ENCODE measurements around the gene PHF11. TPM values are rescaled to one million over a fixed set of nuclear protein-coding genes. Genes with fewer than 3 reads are reported as not detected.

PHF11 gene
- polyA plus RNA-seq, 1 of the 3 experiments (the other 2 are of a cell fraction), result 3.0 TPM

GRCh38 chr13:49569993-49570689 lies 74.4 kb downstream of the PHF11 start:
- H3K79me2 ChIP-seq (ENCODE audit: insufficient read depth), result peaks cover 3% of the 10 kb centered on the region; the same call in 1 of the 2 replicates
- TF ChIP-seq FOXJ3 (CRISPR knock-in tag; IDR thresholded peaks at IDR 0.05), result no peak
- peak; percentile 12; the same call in 1 of the 2 replicates for TF ChIP-seq GATA2 (CRISPR knock-in tag; IDR thresholded peaks at IDR 0.05)
- no peak for TF ChIP-seq TCF12 (IDR thresholded peaks at IDR 0.05)
- 96% methylated on average over 1 of the region's 1 CpG for WGBS (ENCODE audit: low lambda C conversion rate)
- H3K9me2 ChIP-seq, result no peaks in the 10 kb centered on the region
- H3K4me1 ChIP-seq (ENCODE audit: control insufficient read depth in 1 of 2, insufficient read depth in 2 of 2, low read depth in 1 of 2, low read length in 1 of 2), result peaks cover 0 to 5% of the 10 kb centered on the region in 2 experiments; a peak in 2 of 4 replicates
- POLR2A ChIA-PET, result interaction anchor here (1.0 kb wide), 1 partner anchor 126 kb away, joined by 3 read pairs; the partner anchor contains the start of genes CAB39L and SETDB2
- 0 out of 4 replicates have a peak overlapping the region, but pooled peaks of 1 of the 2 experiments have one; percentile 39 for H3K27ac ChIP-seq (ENCODE audit: low read depth in 2 of 2, low read length in 1 of 2)
- peaks cover 10 to 12% of the 10 kb centered on the region in 2 experiments for H3K36me3 ChIP-seq (replicated peaks in 1 of 2; ENCODE audit: control insufficient read depth in 1 of 2, insufficient read depth in 2 of 2, low read length in 1 of 2)
- peak; percentile 31 for DNase-seq
- no peaks in the 10 kb centered on the region for H4K20me1 ChIP-seq (ENCODE audit: insufficient read depth)
- no peaks in the 10 kb centered on the region for H3K27me3 ChIP-seq (ENCODE audit: insufficient read depth)
- CTCF ChIA-PET, result interaction anchor here (1.0 to 1.7 kb wide), 2 partner anchors 10 to 37 kb away, joined by 3 to 7 read pairs; no protein-coding TSS in a partner anchor
- H3K9me3 ChIP-seq, result no peaks in the 10 kb centered on the region
- no peak overlapping the region for H3K4me3 ChIP-seq (ENCODE audit: low read depth in 2 of 2, low read length in 1 of 2)
- H3F3A ChIP-seq (replicated peaks; ENCODE audit: insufficient read depth), result no peaks in the 10 kb centered on the region
- H3K4me2 ChIP-seq, result no peak overlapping the region
- no peak overlapping the region for H2AFZ ChIP-seq (ENCODE audit: low read depth)
- H3K9ac ChIP-seq, result no peak overlapping the region

- Histone ChIP-seq H3K9ac (no peak overlapping the region), H3K79me2 (ENCODE audit: insufficient read depth) (peaks cover 4% of the 10 kb centered on the region; the same call in 1 of the 2 replicates), H3K4me3 (ENCODE audit: low read depth in 2 of 2, low read length in 1 of 2) (no peak overlapping the region), H3K9me3 (no peaks in the 10 kb centered on the region), H3F3A (replicated peaks; ENCODE audit: insufficient read depth) (no peaks in the 10 kb centered on the region), H3K9me2 (no peaks in the 10 kb centered on the region), H3K4me1 (ENCODE audit: control insufficient read depth in 1 of 2, insufficient read depth in 2 of 2, low read depth in 1 of 2, low read length in 1 of 2) (peaks cover 0 to 5% of the 10 kb centered on the region in 2 experiments; a peak in 2 of 4 replicates), H2AFZ (ENCODE audit: low read depth) (no peak overlapping the region), H4K20me1 (ENCODE audit: insufficient read depth) (no peaks in the 10 kb centered on the region), H3K27ac (ENCODE audit: low read depth in 2 of 2, low read length in 1 of 2) (no peak overlapping the region), H3K4me2 (no peak overlapping the region), H3K27me3 (ENCODE audit: insufficient read depth) (no peaks in the 10 kb centered on the region), H3K36me3 (replicated peaks in 1 of 2; ENCODE audit: control insufficient read depth in 1 of 2, insufficient read depth in 2 of 2, low read length in 1 of 2) (peaks cover 5 to 15% of the 10 kb centered on the region in 2 experiments)
- WGBS (ENCODE audit: low lambda C conversion rate), result 97% methylated on average over 8 of the region's 8 CpGs
- TF ChIP-seq CTCF (IDR thresholded peaks at IDR 0.05) (no peak), RCOR1 (IDR thresholded peaks at IDR 0.05; ENCODE audit: low read length) (no peak), IRF3 (IDR thresholded peaks at IDR 0.05; ENCODE audit: low read depth, low read length) (no peak), FOSL2 (IDR thresholded peaks at IDR 0.05; ENCODE audit: borderline replicate concordance, low read depth) (no peak), MAX (IDR thresholded peaks at IDR 0.05; ENCODE audit: low read depth) (no peak), YY1 (IDR thresholded peaks at IDR 0.05; ENCODE audit: low read depth) (no peak), MXI1 (IDR thresholded peaks at IDR 0.05; ENCODE audit: low read depth, low read length) (no peak), ELF1 (IDR thresholded peaks at IDR 0.05) (no peak), MEF2A (IDR thresholded peaks at IDR 0.05; ENCODE audit: borderline replicate concordance, low read depth) (no peak), GATA2 (CRISPR knock-in tag; IDR thresholded peaks at IDR 0.05) (no peak), RFX5 (IDR thresholded peaks at IDR 0.05; ENCODE audit: low read length) (no peak), USF2 (IDR thresholded peaks at IDR 0.05; ENCODE audit: borderline replicate concordance, low read depth, low read length) (no peak)
- ChIA-PET CTCF (interaction anchor here (1.7 kb wide), 1 partner anchor 11 kb away, joined by 7 read pairs; no protein-coding TSS in a partner anchor), POLR2A (no interaction called here)
- no peak for DNase-seq
Observed at GRCh38 chr13:49571299-49572240, 75.8 kb downstream of the PHF11 start.
